Glutamatergic neuron (in vitro differentiated cells): ENCODE results near the gene RUNX3. TPM values are rescaled to one million over a fixed set of nuclear protein-coding genes. Genes with fewer than 3 reads are reported as not detected.

Source experiments
- DNase-seq: peaks from one replicate; pipeline ENCODE4 v3.0.0; 2022
- H3K27ac Mint-ChIP-seq: one replicate; pipeline ENCODE4 v1.8.0; 2020; ENCODE audit warnings: mild to moderate bottlenecking, mixed read lengths, inconsistent platforms; ENCODE audit not compliant: unreplicated experiment
- H3K27me3 Mint-ChIP-seq: one replicate; pipeline ENCODE4 v1.8.0; 2020; ENCODE audit warnings: mild to moderate bottlenecking, moderate library complexity, mixed read lengths, inconsistent platforms; ENCODE audit not compliant: unreplicated experiment
- H3K36me3 Mint-ChIP-seq: one replicate; pipeline ENCODE4 v1.8.0; 2020; ENCODE audit warnings: mild to moderate bottlenecking, mixed read lengths, inconsistent platforms; ENCODE audit not compliant: unreplicated experiment
- H3K4me1 Mint-ChIP-seq: one replicate; pipeline ENCODE4 v1.8.0; 2020; ENCODE audit warnings: mild to moderate bottlenecking, low read depth, mixed read lengths, inconsistent platforms; ENCODE audit not compliant: unreplicated experiment
- H3K4me3 Mint-ChIP-seq: one replicate; pipeline ENCODE4 v1.8.0; 2020; ENCODE audit warnings: mild to moderate bottlenecking, mixed read lengths, inconsistent platforms; ENCODE audit not compliant: unreplicated experiment
- H3K9me3 Mint-ChIP-seq: one replicate; pipeline ENCODE4 v1.8.0; 2020; ENCODE audit warnings: mild to moderate bottlenecking, moderate library complexity, mixed read lengths, inconsistent platforms; ENCODE audit not compliant: unreplicated experiment
- CTCF ChIP-seq: fragments of 200-600 bp; sonication (generic); IDR thresholded peaks from one replicate; pipeline ENCODE4 v1.5.0; 2021; ENCODE audit not compliant: partially characterized antibody, unreplicated experiment
- total RNA-seq: library from RNA; stranded (reverse); fragmentation: NEBNext Ultra II Directional; extraction: Animal tissue kit (Norgen Biotek cat#: 25700); gene quantifications from one replicate; pipeline ENCODE4 v1.2.1, GENCODE V29; 2021; ENCODE audit not compliant: unreplicated experiment

RUNX3 gene
- total RNA-seq, 1 donor from 2014 or later = 0.15 TPM

GRCh38 chr1:24966724-24967346 lies 36.8 kb upstream of the RUNX3 start:
- DNase-seq = no peak
- Mint-ChIP-seq H3K27ac (no peak overlapping the region), H3K4me1 (peaks cover 7% of the 10 kb centered on the region), H3K27me3 (peaks cover 2% of the 10 kb centered on the region), H3K9me3 (peaks cover 2% of the 10 kb centered on the region), H3K4me3 (no peak overlapping the region), H3K36me3 (peaks cover 4% of the 10 kb centered on the region)
- TF ChIP-seq CTCF = no peak

- H3K36me3 Mint-ChIP-seq = peaks cover 4% of the 10 kb centered on the region
- no peak overlapping the region for H3K4me3 Mint-ChIP-seq
- peaks cover 1% of the 10 kb centered on the region for H3K27me3 Mint-ChIP-seq
- no peak for TF ChIP-seq CTCF
- no peak overlapping the region for H3K27ac Mint-ChIP-seq
- H3K9me3 Mint-ChIP-seq = peaks cover 2% of the 10 kb centered on the region
- DNase-seq = no peak
- peaks cover 7% of the 10 kb centered on the region for H3K4me1 Mint-ChIP-seq
Observed at GRCh38 chr1:24966121-24966723, 36.1 kb upstream of the RUNX3 start.

GRCh38 chr1:24965571-24965930 lies 35.5 kb upstream of the RUNX3 start:
- no peak for DNase-seq
- H3K4me3 Mint-ChIP-seq = no peak overlapping the region
- no peak overlapping the region for H3K27ac Mint-ChIP-seq
- H3K9me3 Mint-ChIP-seq = peaks cover 2% of the 10 kb centered on the region
- H3K36me3 Mint-ChIP-seq = peaks cover 4% of the 10 kb centered on the region
- H3K4me1 Mint-ChIP-seq = peaks cover 3% of the 10 kb centered on the region
- H3K27me3 Mint-ChIP-seq = peaks cover 5% of the 10 kb centered on the region
- no peak for TF ChIP-seq CTCF

- no peak for TF ChIP-seq CTCF
- DNase-seq = no peak
- Mint-ChIP-seq H3K4me3 (no peak overlapping the region), H3K4me1 (no peaks in the 10 kb centered on the region), H3K27me3 (peaks cover 7% of the 10 kb centered on the region), H3K36me3 (peaks cover 4% of the 10 kb centered on the region), H3K27ac (no peak overlapping the region), H3K9me3 (peaks cover 2% of the 10 kb centered on the region)
Observed at GRCh38 chr1:24964811-24965570, 34.9 kb upstream of the RUNX3 start.
